Sigmoid colon (tissue), 7 donors: ENCODE data around the gene AEBP1. TPM values are rescaled to one million over a fixed set of nuclear protein-coding genes. Genes with fewer than 3 reads are reported as not detected.

Source experiments
- DNase-seq: peaks from one replicate; pipeline ENCODE4 v3.0.0-alpha.2; 2019
- H3K27ac ChIP-seq, 4 donors: fragments of 200-600 bp; sonication (generic); one replicate each; pipeline ENCODE4 v1.5.1; 2016 to 2019; ENCODE audit warnings: mild to moderate bottlenecking in 1 of 4
- H3K27me3 ChIP-seq, 3 donors: fragments of 200-600 bp; sonication (generic); one replicate each; pipeline ENCODE4 v1.5.1; 2019; ENCODE audit warnings: mild to moderate bottlenecking in 1 of 3
- H3K36me3 ChIP-seq, 4 donors: fragments of 200-600 bp; sonication (generic); one replicate each; pipeline ENCODE4 v1.5.1; 2016 to 2019
- H3K4me1 ChIP-seq, 4 donors: fragments of 200-600 bp; sonication (generic); one replicate each; pipeline ENCODE4 v1.5.1; 2017 to 2019
- H3K4me3 ChIP-seq, 4 donors: fragments of 200-600 bp; sonication (generic); one replicate each; pipeline ENCODE4 v1.5.1; 2017 to 2019; ENCODE audit warnings: mild to moderate bottlenecking in 2 of 4, moderate library complexity in 1 of 4
- H3K9me3 ChIP-seq, 4 donors: fragments of 200-600 bp in 3 of 4; sonication (generic) in 3 of 4; one replicate each; pipeline versions ENCODE4 v1.5.1 to v1.6.1; 2013 to 2019
- EP300 ChIP-seq, 4 donors: sonication (generic); formaldehyde crosslinking; IDR thresholded peaks; one replicate each; pipeline ENCODE4 v1.6.1; 2017; ENCODE audit warnings: antibody characterized with exemption in 4 of 4
- POLR2A ChIP-seq, 2 donors: fragments of 450-650 bp; IDR thresholded peaks; one replicate each; pipeline ENCODE4 v1.6.1; 2016; ENCODE audit warnings: antibody characterized with exemption in 2 of 2, mild to moderate bottlenecking in 2 of 2, moderate library complexity in 2 of 2
- POLR2AphosphoS5 ChIP-seq, 4 donors: sonication (generic); formaldehyde crosslinking; IDR thresholded peaks; one replicate each; pipeline ENCODE4 v1.6.1; 2017; ENCODE audit warnings: antibody characterized with exemption in 4 of 4
- WGBS, 2 donors: extraction: QIAGEN DNeasy Blood & Tissue Kit; methylation state at CpG; one replicate each; pipeline ENCODE4 v1.1.7; 2013; 5-methylcytosine and 5-hydroxymethylcytosine counted together
- intact Hi-C: fragments of 100-400 bp; cut with DNase I; formaldehyde crosslinking; loops from one replicate; pipeline ENCODE4 v1.15.1; 2023
- polyA plus RNA-seq, 3 donors: library from polyadenylated mRNA; stranded (reverse); fragments of 200-250 nt; gene quantifications; one replicate each; pipeline ENCODE4 v1.2.3, GENCODE V29; 2013
- total RNA-seq, 4 donors: library from RNA; depleted of rRNA; stranded (reverse); fragments of >200 nt; gene quantifications; one replicate each; pipeline ENCODE4 v1.1.0, GENCODE V29; 2016
- TF ChIP-seq, protein P1 (sequence below), 4 experiments: fragments of 450-650 bp in 3 of 4; fragments of 200-600 bp in 1 of 4; IDR thresholded peaks; one replicate each; pipeline ENCODE4 v1.5.1; 2016 to 2019; ENCODE audit warnings: antibody characterized with exemption in 4 of 4, mild to moderate bottlenecking in 3 of 4, moderate library complexity in 2 of 4
- donor health status: healthy with polysubstance abuse.
- donor health status: Bipolar disorder and iron deficiency.
- donor health status: healthy.

AEBP1 gene
- total and polyA plus RNA-seq, 7 donors, result 2.5 to 182 (median 74.6) TPM

- intact Hi-C loops, result no loop called here
- TF ChIP-seq EP300 (IDR thresholded peaks at IDR 0.05), result no peak
- peak in 1 of 4 donors; percentile 13 for TF ChIP-seq POLR2AphosphoS5 (IDR thresholded peaks at IDR 0.05)
- no peaks in the 10 kb centered on the region for H3K27me3 ChIP-seq
- peaks cover 0 to 40% (median 35%) of the 10 kb centered on the region in 4 donors for H3K4me1 ChIP-seq
- peak; percentile 57 for DNase-seq
- H3K36me3 ChIP-seq, result peaks cover 0 to 6% (median 3%) of the 10 kb centered on the region in 4 donors
- H3K9me3 ChIP-seq, result no peaks in the 10 kb centered on the region
- no peak overlapping the region for H3K4me3 ChIP-seq
- H3K27ac ChIP-seq, result no peak overlapping the region
- WGBS, 2 donors, result 74 to 81% methylated on average over 7 of the region's 7 CpGs
Observed at GRCh38 chr7:44068054-44068453, 36.1 kb upstream of the AEBP1 start.

DNA sequence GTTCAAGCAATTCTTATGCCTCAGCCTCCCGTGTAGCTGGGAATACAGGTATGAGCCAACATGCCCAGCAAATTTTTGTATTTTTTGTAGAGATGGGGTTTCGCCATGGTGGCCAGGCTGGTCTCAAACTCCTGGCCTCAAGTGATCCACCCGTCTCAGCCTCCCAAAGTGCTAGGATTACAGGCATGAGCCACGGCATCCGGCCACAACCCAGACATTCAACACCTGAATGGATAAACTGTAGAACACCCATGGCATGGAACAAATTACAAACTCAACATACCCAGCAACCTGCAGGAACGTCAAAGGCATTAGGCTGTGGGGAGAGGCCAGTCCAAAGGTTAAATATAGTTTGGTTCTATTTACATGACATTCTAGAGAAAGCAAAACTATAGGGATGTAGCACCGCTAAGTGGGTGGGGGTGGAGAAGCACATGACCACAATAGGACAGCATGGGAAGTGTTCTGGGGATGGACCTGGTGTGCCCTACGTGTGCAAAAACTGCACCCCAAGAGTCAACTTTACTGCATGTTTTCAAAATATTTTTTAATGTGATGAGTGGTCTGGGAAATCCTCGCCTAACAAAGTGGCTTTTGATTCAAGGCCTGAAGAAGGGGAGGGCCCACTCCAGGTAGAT lies 32.3 kb upstream of the AEBP1 start:
- H3K36me3 ChIP-seq, result peaks cover 9 to 43% (median 15%) of the 10 kb centered on the region in 4 donors
- H3K27me3 ChIP-seq, result no peaks in the 10 kb centered on the region
- no peak for DNase-seq
- intact Hi-C loops, result no loop called here
- H3K4me1 ChIP-seq, result peaks cover 0 to 26% (median 24%) of the 10 kb centered on the region in 4 donors
- peak overlapping the region; percentile 60 to 77 (median 62) for H3K27ac ChIP-seq
- no peak for TF ChIP-seq POLR2AphosphoS5 (IDR thresholded peaks at IDR 0.05)
- TF ChIP-seq EP300 (IDR thresholded peaks at IDR 0.05), result no peak
- TF ChIP-seq POLR2A (IDR thresholded peaks at IDR 0.05), result no peak
- TF ChIP-seq, protein P1, sequence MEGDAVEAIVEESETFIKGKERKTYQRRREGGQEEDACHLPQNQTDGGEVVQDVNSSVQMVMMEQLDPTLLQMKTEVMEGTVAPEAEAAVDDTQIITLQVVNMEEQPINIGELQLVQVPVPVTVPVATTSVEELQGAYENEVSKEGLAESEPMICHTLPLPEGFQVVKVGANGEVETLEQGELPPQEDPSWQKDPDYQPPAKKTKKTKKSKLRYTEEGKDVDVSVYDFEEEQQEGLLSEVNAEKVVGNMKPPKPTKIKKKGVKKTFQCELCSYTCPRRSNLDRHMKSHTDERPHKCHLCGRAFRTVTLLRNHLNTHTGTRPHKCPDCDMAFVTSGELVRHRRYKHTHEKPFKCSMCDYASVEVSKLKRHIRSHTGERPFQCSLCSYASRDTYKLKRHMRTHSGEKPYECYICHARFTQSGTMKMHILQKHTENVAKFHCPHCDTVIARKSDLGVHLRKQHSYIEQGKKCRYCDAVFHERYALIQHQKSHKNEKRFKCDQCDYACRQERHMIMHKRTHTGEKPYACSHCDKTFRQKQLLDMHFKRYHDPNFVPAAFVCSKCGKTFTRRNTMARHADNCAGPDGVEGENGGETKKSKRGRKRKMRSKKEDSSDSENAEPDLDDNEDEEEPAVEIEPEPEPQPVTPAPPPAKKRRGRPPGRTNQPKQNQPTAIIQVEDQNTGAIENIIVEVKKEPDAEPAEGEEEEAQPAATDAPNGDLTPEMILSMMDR (IDR thresholded peaks at IDR 0.05), result no peak
- H3K4me3 ChIP-seq, result no peak overlapping the region
- H3K9me3 ChIP-seq, result no peaks in the 10 kb centered on the region
- WGBS, 2 donors, result 32 to 70% methylated on average over 9 of the region's 9 CpGs

- DNase-seq, result peak; percentile 90
- peak overlapping the region; percentile 60 to 77 (median 62) for H3K27ac ChIP-seq
- intact Hi-C loops, result no loop called here
- H3K27me3 ChIP-seq, result no peaks in the 10 kb centered on the region
- no peaks in the 10 kb centered on the region for H3K9me3 ChIP-seq
- WGBS, 2 donors, result 54 to 66% methylated on average over 12 of the region's 12 CpGs
- H3K4me3 ChIP-seq, result no peak overlapping the region
- TF ChIP-seq, protein P1 (IDR thresholded peaks at IDR 0.05), result peak; percentile 40 to 61 (median 48)
- TF ChIP-seq POLR2AphosphoS5 (IDR thresholded peaks at IDR 0.05) (peak in 3 of 4 donors; percentile 13 to 55 (median 24)), POLR2A (IDR thresholded peaks at IDR 0.05) (no peak)
- peaks cover 12 to 51% (median 16%) of the 10 kb centered on the region in 4 donors for H3K36me3 ChIP-seq
- peaks cover 0 to 26% (median 24%) of the 10 kb centered on the region in 4 donors for H3K4me1 ChIP-seq
Observed at GRCh38 chr7:44072364-44073231, 31.5 kb upstream of the AEBP1 start.

DNA sequence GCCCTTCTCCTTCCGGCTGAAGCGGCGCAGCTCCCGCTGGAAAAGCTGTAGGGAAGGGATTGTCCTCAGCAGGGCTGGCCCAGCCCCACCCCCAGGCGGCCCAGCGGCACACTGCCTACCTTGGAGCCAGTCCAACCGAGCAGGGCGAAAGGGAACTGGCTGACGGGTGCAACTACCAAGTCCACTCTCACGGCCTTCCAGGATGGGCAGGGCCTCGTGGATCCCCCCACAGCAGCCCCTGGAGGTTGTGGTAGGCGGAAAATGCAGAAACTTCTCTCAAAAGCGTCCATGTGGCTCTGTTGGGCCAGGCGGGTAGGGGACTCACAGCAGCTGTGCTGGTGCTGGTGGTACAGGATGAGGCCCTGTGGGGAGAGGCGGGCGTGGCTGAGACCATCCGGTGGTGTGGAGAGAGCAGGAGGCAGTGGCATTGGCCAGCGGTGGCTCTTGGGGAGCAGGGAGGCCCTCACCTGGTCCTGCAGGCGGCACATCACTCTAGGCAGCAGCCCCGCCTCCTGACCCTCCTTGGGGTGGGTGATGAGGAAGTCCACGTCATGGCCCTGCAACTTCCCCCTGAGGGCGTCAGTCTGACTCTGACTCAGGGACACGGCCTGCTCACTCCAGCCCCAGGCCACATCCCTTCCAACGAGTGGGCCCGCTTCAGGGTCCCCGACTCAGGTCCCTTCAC lies 30.3 kb upstream of the AEBP1 start:
- Histone ChIP-seq H3K4me1 (peaks cover 0 to 26% (median 24%) of the 10 kb centered on the region in 4 donors), H3K27ac (peak overlapping the region; percentile 60 to 77 (median 62)), H3K4me3 (no peak overlapping the region), H3K9me3 (no peaks in the 10 kb centered on the region), H3K36me3 (peaks cover 24 to 63% (median 28%) of the 10 kb centered on the region in 4 donors), H3K27me3 (no peaks in the 10 kb centered on the region)
- TF ChIP-seq, protein P1 (IDR thresholded peaks at IDR 0.05), result peak in 1 of 4 experiments; percentile 16
- TF ChIP-seq POLR2AphosphoS5 (IDR thresholded peaks at IDR 0.05) (peak in 3 of 4 donors; percentile 10 to 66 (median 27)), POLR2A (IDR thresholded peaks at IDR 0.05) (no peak)
- DNase-seq, result peak; percentile 91
- intact Hi-C loops, result no loop called here
- 25 to 58% methylated on average over 26 of the region's 26 CpGs for WGBS, 2 donors
